Esophagus muscularis mucosa (tissue), 4 donors: ENCODE measurements around the gene SPACA7.

ENCODE experiments used
- CTCF ChIP-seq, 3 experiments: fragments of 200-600 bp in 2 of 3; fragments of 450-650 bp in 1 of 3; sonication (generic) in 2 of 3; IDR thresholded peaks; one replicate each; pipeline ENCODE4 v1.5.1; 2017 to 2019; ENCODE audit warnings: antibody characterized with exemption in 3 of 3, mild to moderate bottlenecking in 2 of 3, moderate library complexity in 1 of 3
- EP300 ChIP-seq: sonication (generic); formaldehyde crosslinking; IDR thresholded peaks from one replicate; pipeline ENCODE4 v1.6.1; 2017; ENCODE audit warnings: antibody characterized with exemption
- POLR2AphosphoS5 ChIP-seq, 2 donors: sonication (generic); formaldehyde crosslinking; IDR thresholded peaks; one replicate each; pipeline ENCODE4 v1.6.1; 2017; ENCODE audit warnings: antibody characterized with exemption in 2 of 2

- TF ChIP-seq CTCF (IDR thresholded peaks at IDR 0.05) = no peak
- no peak for TF ChIP-seq EP300
- TF ChIP-seq POLR2AphosphoS5 (IDR thresholded peaks at IDR 0.05) = no peak
Observed at GRCh38 chr13:112446867-112447266, 70.7 kb downstream of the SPACA7 start.
